Measurements from ENCODE around the gene EEIG1. TPM values are rescaled to one million over a fixed set of nuclear protein-coding genes. Genes with fewer than 3 reads are reported as not detected.

The EEIG1 gene
- total and polyA plus RNA-seq, 2 donors (not counting 1 experiment from before 2014, with no cell fraction given): 57.2 to 245 TPM

GRCh38 chr9:127961155-127961490 lies 19.7 kb downstream of the EEIG1 start:
- no peak for TF ChIP-seq EZH2 (IDR thresholded peaks at IDR 0.05; ENCODE audit: borderline replicate concordance, insufficient read depth, low read depth, low read length, poor library complexity, severe bottlenecking)
- no peak for TF ChIP-seq CTCF (IDR thresholded peaks at IDR 0.05)
- Mint-ChIP-seq H3K27ac (peak overlapping the region; percentile 27), H3K4me1 (peaks cover 76% of the 10 kb centered on the region), H3K4me3 (no peak overlapping the region), H3K27me3 (no peaks in the 10 kb centered on the region), H3K9me3 (ENCODE audit: insufficient read depth) (no peaks in the 10 kb centered on the region)
- Histone ChIP-seq H3K9ac (ENCODE audit: low read length) (no peak overlapping the region), H2AFZ (ENCODE audit: insufficient read depth, low read depth, low read length, poor library complexity, severe bottlenecking) (no peak overlapping the region), H3K27me3 (replicated peaks in 1 of 4; ENCODE audit: control extremely low read depth in 1 of 4, control insufficient read depth in 3 of 4, insufficient read depth in 4 of 4, low read length in 3 of 4) (no peaks in the 10 kb centered on the region), H3K79me2 (ENCODE audit: control insufficient read depth, insufficient read depth, low read length) (peaks cover 100% of the 10 kb centered on the region), H3K27ac (ENCODE audit: low read length in 2 of 2) (peak overlapping the region in 1 of 2 donors; percentile 60), H3K4me1 (ENCODE audit: control insufficient read depth in 2 of 2, insufficient read depth in 2 of 2, low read length in 2 of 2) (peaks cover 23 to 51% of the 10 kb centered on the region in 2 donors), H4K20me1 (ENCODE audit: control insufficient read depth, insufficient read depth, low read length, poor library complexity, severe bottlenecking) (peaks cover 86% of the 10 kb centered on the region), H3K4me3 (ENCODE audit: control extremely low read depth in 1 of 5, extremely low read depth in 1 of 5, insufficient read depth in 1 of 5, low read depth in 2 of 5, low read length in 4 of 5) (no peak overlapping the region), H3K4me2 (replicated peaks; ENCODE audit: low read depth, low read length, poor library complexity, severe bottlenecking) (no peak overlapping the region), H3K36me3 (replicated peaks in 1 of 2; ENCODE audit: control extremely low read depth in 1 of 2, control insufficient read depth in 1 of 2, extremely low read depth in 1 of 2, insufficient read depth in 2 of 2, low read length in 1 of 2) (peaks cover 0 to 15% of the 10 kb centered on the region in 2 experiments), H3K9me3 (ENCODE audit: control extremely low read depth in 1 of 3, control insufficient read depth in 2 of 3, insufficient read depth in 1 of 3, low read length in 2 of 3) (no peaks in the 10 kb centered on the region)
- CTCF ChIA-PET: interaction anchor here (0.9 to 12.8 kb wide), 6 partner anchors 12 to 148 kb away, joined by 3 to 251 read pairs (median 7); partner anchors contain the start of gene EEIG1
- ATAC-seq (ENCODE audit: low read depth): no peak
- WGBS (ENCODE audit: insufficient coverage): 100% methylated on average over 1 of the region's 2 CpGs
- DNase-seq: no peak
- POLR2A ChIA-PET: no interaction called here
- intact Hi-C loops (cut with micrococcal nuclease): no loop called here

DNA sequence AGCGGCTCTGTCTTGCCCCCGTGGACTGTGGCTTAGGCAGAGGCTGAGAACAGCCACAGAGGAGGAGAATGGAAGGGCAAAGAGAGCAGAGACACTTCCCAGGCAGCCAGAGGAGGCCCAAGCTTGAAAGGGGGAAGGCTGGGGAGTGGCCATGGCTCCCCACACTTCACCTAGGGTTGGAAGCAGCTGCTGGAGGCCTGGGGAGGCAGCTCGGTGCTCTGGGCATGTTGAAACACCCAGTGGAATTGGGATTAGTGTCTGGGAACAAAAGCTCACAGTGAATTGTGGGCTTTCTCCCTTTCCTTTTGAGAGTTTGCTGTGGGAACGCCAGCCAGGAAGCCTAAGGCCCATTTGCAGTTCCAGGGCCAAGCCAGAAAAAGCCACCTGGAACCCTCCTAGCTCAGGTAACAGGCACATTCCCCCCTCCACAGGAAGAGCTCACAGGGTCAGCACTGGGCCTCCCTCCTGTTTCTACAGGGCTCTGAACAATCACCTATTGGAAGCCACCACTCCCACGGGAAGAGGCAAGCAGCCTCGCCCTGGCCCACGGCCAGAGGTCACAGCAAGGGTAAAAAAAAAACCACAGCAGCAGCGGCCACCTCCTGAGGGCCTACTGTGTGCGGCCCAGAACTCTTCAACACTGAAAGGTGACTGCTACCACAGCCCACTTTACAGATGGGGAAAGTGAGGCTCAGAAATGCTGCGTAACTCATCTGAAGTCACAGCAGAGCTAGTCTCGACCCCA lies 20.2 kb downstream of the EEIG1 start:
- no peak for ATAC-seq (ENCODE audit: low read depth)
- Mint-ChIP-seq H3K9me3 (ENCODE audit: insufficient read depth) (no peaks in the 10 kb centered on the region), H3K27ac (peak overlapping the region; percentile 69), H3K4me1 (peaks cover 76% of the 10 kb centered on the region), H3K27me3 (no peaks in the 10 kb centered on the region), H3K4me3 (no peak overlapping the region)
- Histone ChIP-seq H3K79me2 (ENCODE audit: control insufficient read depth, insufficient read depth, low read length) (peaks cover 100% of the 10 kb centered on the region), H3K4me1 (ENCODE audit: control insufficient read depth in 2 of 2, insufficient read depth in 2 of 2, low read length in 2 of 2) (peaks cover 24 to 51% of the 10 kb centered on the region in 2 donors), H3K27ac (ENCODE audit: low read length in 2 of 2) (peak overlapping the region in 1 of 2 donors; percentile 60), H3K27me3 (replicated peaks in 1 of 4; ENCODE audit: control extremely low read depth in 1 of 4, control insufficient read depth in 3 of 4, insufficient read depth in 4 of 4, low read length in 3 of 4) (no peaks in the 10 kb centered on the region), H4K20me1 (ENCODE audit: control insufficient read depth, insufficient read depth, low read length, poor library complexity, severe bottlenecking) (peaks cover 86% of the 10 kb centered on the region), H2AFZ (ENCODE audit: insufficient read depth, low read depth, low read length, poor library complexity, severe bottlenecking) (no peak overlapping the region), H3K9me3 (ENCODE audit: control extremely low read depth in 1 of 3, control insufficient read depth in 2 of 3, insufficient read depth in 1 of 3, low read length in 2 of 3) (no peaks in the 10 kb centered on the region), H3K4me2 (replicated peaks; ENCODE audit: low read depth, low read length, poor library complexity, severe bottlenecking) (no peak overlapping the region), H3K4me3 (ENCODE audit: control extremely low read depth in 1 of 5, extremely low read depth in 1 of 5, insufficient read depth in 1 of 5, low read depth in 2 of 5, low read length in 4 of 5) (no peak overlapping the region), H3K36me3 (replicated peaks in 1 of 2; ENCODE audit: control extremely low read depth in 1 of 2, control insufficient read depth in 1 of 2, extremely low read depth in 1 of 2, insufficient read depth in 2 of 2, low read length in 1 of 2) (peaks cover 0 to 15% of the 10 kb centered on the region in 2 experiments), H3K9ac (ENCODE audit: low read length) (no peak overlapping the region)
- TF ChIP-seq EZH2 (IDR thresholded peaks at IDR 0.05; ENCODE audit: borderline replicate concordance, insufficient read depth, low read depth, low read length, poor library complexity, severe bottlenecking): no peak
- no peak for TF ChIP-seq CTCF (IDR thresholded peaks at IDR 0.05)
- no peak for DNase-seq
- ChIA-PET CTCF (interaction anchor here (0.6 to 12.8 kb wide), 7 partner anchors 11 to 149 kb away, joined by 3 to 251 read pairs (median 3); partner anchors contain the start of gene EEIG1), POLR2A (interaction anchor here (0.6 kb wide), 1 partner anchor 64 kb away, joined by 6 read pairs; no protein-coding TSS in a partner anchor)
- intact Hi-C loops (cut with micrococcal nuclease): no loop called here
- WGBS (ENCODE audit: insufficient coverage): 94% methylated on average over 8 of the region's 11 CpGs

Measured in B cell (primary cell).